IMR-90 (cell line): ENCODE results near the gene KCNG4. TPM values are rescaled to one million over a fixed set of nuclear protein-coding genes. Genes with fewer than 3 reads are reported as not detected.

ENCODE experiments used
- ATAC-seq: fragments of 200-7000 bp; cut with Tn5 transposase; 2 replicates; pipeline ENCODE4 v1.9.1; 2020; ENCODE audit warnings: low read depth, mild to moderate bottlenecking, moderate library complexity
- BruUV-seq: library from RNA; stranded (reverse); fragments of 400-500 nt; replicated peaks from 2 replicates; lab custom pipeline; 2021; lab: Mats Ljungman, UMichigan
- CTCF ChIA-PET: fragments of 300-600 bp; formaldehyde crosslinking; extraction: SDS; loops from one replicate; lab custom pipeline; 2021; ENCODE audit warnings: antibody characterized with exemption; lab: Yijun Ruan, JAX
- POLR2A ChIA-PET: fragments of 300-600 bp; sonication (Branson Sonifier 250); formaldehyde crosslinking; loops from one replicate; lab custom pipeline; 2022; ENCODE audit warnings: antibody characterized with exemption; ENCODE audit not compliant: unreplicated experiment; lab: Charles Lee
- DNase-seq: peaks from one replicate; pipeline ENCODE4 v3.0.0; 2013
- H2AFZ ChIP-seq: replicated peaks from 2 replicates; pipeline ENCODE3; 2013; ENCODE audit warnings: low read length, mild to moderate bottlenecking; ENCODE audit not compliant: poor library complexity
- H2AK5ac ChIP-seq: 2 replicates; pipeline ENCODE4 v1.6.1; 2013; ENCODE audit warnings: low read depth, low read length, inconsistent platforms
- H2AK9ac ChIP-seq: replicated peaks from 2 replicates; pipeline ENCODE3; 2013; ENCODE audit warnings: mild to moderate bottlenecking, low read depth, low read length, moderate library complexity; ENCODE audit not compliant: poor library complexity
- H2BK120ac ChIP-seq: 2 replicates; pipeline ENCODE4 v1.6.1; 2013; ENCODE audit warnings: low read depth, low read length, inconsistent platforms
- H2BK15ac ChIP-seq: 3 replicates; pipeline ENCODE4 v1.6.1; 2013; ENCODE audit warnings: low read depth, low read length, inconsistent platforms
- H2BK20ac ChIP-seq: 2 replicates; pipeline ENCODE4 v1.6.1; 2013; ENCODE audit warnings: low read depth, mild to moderate bottlenecking, inconsistent platforms, low read length, moderate library complexity
- H2BK5ac ChIP-seq: 2 replicates; pipeline ENCODE4 v1.6.1; 2013; ENCODE audit warnings: mild to moderate bottlenecking, low read depth, low read length, inconsistent platforms; ENCODE audit not compliant: poor library complexity, severe bottlenecking
- H3K14ac ChIP-seq: replicated peaks from 2 replicates; pipeline ENCODE4 v1.6.1; 2013; ENCODE audit warnings: low read depth, low read length, inconsistent platforms
- H3K18ac ChIP-seq: 2 replicates; pipeline ENCODE4 v1.6.1; 2013; ENCODE audit warnings: low read depth, low read length, control low read depth
- H3K23ac ChIP-seq: 2 replicates; pipeline ENCODE4 v1.6.1; 2013; ENCODE audit warnings: low read depth, low read length, inconsistent platforms
- H3K27ac ChIP-seq: 2 replicates; pipeline ENCODE4 v1.5.1; 2013; ENCODE audit warnings: mild to moderate bottlenecking, control low read depth, low read length; ENCODE audit not compliant: insufficient read depth
- H3K27me3 ChIP-seq: 2 replicates; pipeline ENCODE4 v1.6.1; 2013; ENCODE audit warnings: low read length; ENCODE audit not compliant: control insufficient read depth, insufficient read depth
- H3K36me3 ChIP-seq: 2 replicates; pipeline ENCODE4 v1.6.1; 2013; ENCODE audit warnings: low read length, mixed read lengths; ENCODE audit not compliant: control insufficient read depth, insufficient read depth
- H3K4ac ChIP-seq: 2 replicates; pipeline ENCODE4 v1.6.1; 2013; ENCODE audit warnings: low read depth, low read length, inconsistent platforms
- H3K4me1 ChIP-seq: 2 replicates; pipeline ENCODE4 v1.6.1; 2013; ENCODE audit warnings: low read length, mixed read lengths; ENCODE audit not compliant: control insufficient read depth, insufficient read depth
- H3K4me2 ChIP-seq: 2 replicates; pipeline ENCODE4 v1.6.1; 2013; ENCODE audit warnings: low read depth, mild to moderate bottlenecking, control low read depth, low read length, moderate library complexity
- H3K4me3 ChIP-seq: 2 replicates; pipeline ENCODE4 v1.5.1; 2013; ENCODE audit warnings: low read depth, mild to moderate bottlenecking, control low read depth, low read length, moderate library complexity; ENCODE audit not compliant: insufficient read depth
- H3K56ac ChIP-seq: 2 replicates; pipeline ENCODE4 v1.6.1; 2013; ENCODE audit warnings: low read length, inconsistent platforms; ENCODE audit not compliant: insufficient read depth; ENCODE audit errors: extremely low read depth
- H3K79me1 ChIP-seq, 2 experiments: 2 replicates each; pipeline ENCODE4 v1.6.1; 2013; ENCODE audit warnings: low read length in 2 of 2, inconsistent platforms in 1 of 2, low read depth in 1 of 2
- H3K9ac ChIP-seq: 2 replicates; pipeline ENCODE4 v1.6.1; 2013; ENCODE audit warnings: low read depth, low read length, control low read depth
- H3K9me1 ChIP-seq: 2 replicates; pipeline ENCODE4 v1.6.1; 2013; ENCODE audit warnings: low read length, inconsistent platforms; ENCODE audit not compliant: insufficient read depth
- H3K9me3 ChIP-seq: 2 replicates; pipeline ENCODE4 v1.6.1; 2013; ENCODE audit warnings: low read length; ENCODE audit not compliant: control insufficient read depth, insufficient read depth
- H4K20me1 ChIP-seq: 2 replicates; pipeline ENCODE4 v1.6.1; 2013; ENCODE audit warnings: low read length, inconsistent platforms; ENCODE audit not compliant: insufficient read depth
- H4K5ac ChIP-seq: 2 replicates; pipeline ENCODE4 v1.6.1; 2013; ENCODE audit warnings: mild to moderate bottlenecking, low read depth, low read length, control low read depth
- H4K8ac ChIP-seq, 2 experiments: 2 replicates each; pipeline ENCODE4 v1.6.1; 2013; ENCODE audit warnings: low read depth in 2 of 2, low read length in 2 of 2, control low read depth in 1 of 2, inconsistent platforms in 1 of 2
- H4K91ac ChIP-seq: 2 replicates; pipeline ENCODE4 v1.6.1; 2013; ENCODE audit warnings: low read depth, low read length, inconsistent platforms; ENCODE audit not compliant: insufficient read depth
- BHLHE40 ChIP-seq: fragments of 150-350 bp; IDR thresholded peaks from 2 replicates; pipeline ENCODE4 v1.6.1; 2016; ENCODE audit warnings: mild to moderate bottlenecking, low read depth, low read length
- CEBPB ChIP-seq: IDR thresholded peaks from 2 replicates; pipeline ENCODE4 v1.6.1; 2012; ENCODE audit warnings: low read depth, low read length, improper control_type of control experiment
- CHD1 ChIP-seq: IDR thresholded peaks from 2 replicates; pipeline ENCODE4 v1.6.1; 2012; ENCODE audit warnings: low read depth, low read length, improper control_type of control experiment
- FOS ChIP-seq: fragments of 150-350 bp; IDR thresholded peaks from 2 replicates; pipeline ENCODE4 v1.6.1; 2016; ENCODE audit warnings: low read depth, low read length
- MAFK ChIP-seq: IDR thresholded peaks from 2 replicates; pipeline ENCODE4 v1.6.1; 2012; ENCODE audit warnings: low read depth, low read length, improper control_type of control experiment
- MAZ ChIP-seq: IDR thresholded peaks from 2 replicates; pipeline ENCODE4 v1.6.1; 2012; ENCODE audit warnings: low read depth, mild to moderate bottlenecking, low read length, improper control_type of control experiment, moderate library complexity, borderline replicate concordance
- MXI1 ChIP-seq: IDR thresholded peaks from 2 replicates; pipeline ENCODE4 v1.6.1; 2012; ENCODE audit warnings: low read depth, mild to moderate bottlenecking, low read length, moderate library complexity, borderline replicate concordance
- NFE2L2 ChIP-seq: fragments of 150-350 bp; IDR thresholded peaks from 2 replicates; pipeline ENCODE4 v1.6.1; 2016; ENCODE audit warnings: low read depth, mild to moderate bottlenecking, low read length
- POLR2A ChIP-seq: IDR thresholded peaks from 2 replicates; pipeline ENCODE4 v1.6.1; 2012; ENCODE audit warnings: mild to moderate bottlenecking, low read depth, low read length
- RAD21 ChIP-seq: IDR thresholded peaks from 2 replicates; pipeline ENCODE4 v1.6.1; 2012; ENCODE audit warnings: low read length, improper control_type of control experiment
- RCOR1 ChIP-seq: IDR thresholded peaks from 2 replicates; pipeline ENCODE4 v1.6.1; 2012; ENCODE audit warnings: mild to moderate bottlenecking, low read length, improper control_type of control experiment; ENCODE audit not compliant: insufficient replicate concordance
- RFX5 ChIP-seq: IDR thresholded peaks from 2 replicates; pipeline ENCODE4 v1.8.0; 2012; ENCODE audit warnings: low read depth, mild to moderate bottlenecking, low read length, moderate library complexity
- SMC3 ChIP-seq: fragments of 150-350 bp; IDR thresholded peaks from 2 replicates; pipeline ENCODE4 v1.6.1; 2016; ENCODE audit warnings: low read depth, mild to moderate bottlenecking, antibody characterized with exemption, low read length, moderate library complexity
- USF2 ChIP-seq: fragments of 150-350 bp; IDR thresholded peaks from 2 replicates; pipeline ENCODE4 v1.6.1; 2017; ENCODE audit warnings: mild to moderate bottlenecking, antibody characterized with exemption, low read length, low read depth
- WGBS, 2 experiments: methylation state at CpG; one replicate each; pipeline versions ENCODE4 v1.1.5 to v1.1.7; 2013; ENCODE audit warnings: missing lambda C conversion rate in 2 of 2; ENCODE audit not compliant: insufficient read length in 1 of 2; ENCODE audit errors: extremely low coverage in 2 of 2; 5-methylcytosine and 5-hydroxymethylcytosine counted together
- dilution Hi-C: fragments of 300-500 bp; cut with HindIII; formaldehyde crosslinking; loops from one replicate; pipeline ENCODE4 v1.14.3; 2018; ENCODE audit warnings: low sequenced_read_pairs; ENCODE audit not compliant: unreplicated experiment
- in situ Hi-C: fragments of 300-500 bp; cut with MboI; formaldehyde crosslinking; loops from 3 replicates; pipeline ENCODE4 v1.14.3; 2019; ENCODE audit warnings: low sequenced_read_pairs, inconsistent platforms, mixed read lengths
- intact Hi-C: fragments of 100-400 bp; cut with micrococcal nuclease; formaldehyde crosslinking; loops from 2 replicates; pipeline ENCODE4 v1.10.0; 2022
- polyA plus RNA-seq, 3 experiments: library from polyadenylated mRNA; depleted of rRNA; stranded (reverse); fragments of >200 nt; gene quantifications; 2 replicates each; pipeline ENCODE4 v1.2.3, GENCODE V29; 2012; ENCODE audit warnings: low replicate concordance in 1 of 3
- total RNA-seq: library from RNA; depleted of rRNA; stranded (reverse); fragments of >200 nt; gene quantifications from 2 replicates; pipeline ENCODE4 v1.2.3, GENCODE V29; 2012
- TF ChIP-seq, protein P1 (sequence below): conservative IDR thresholded peaks from 2 replicates; pipeline ENCODE4 v1.5.1; 2012; ENCODE audit warnings: mild to moderate bottlenecking, low read depth, low read length, improper control_type of control experiment

Gene KCNG4
- total and polyA plus RNA-seq, 2 of the 4 experiments (the other 2 are of a cell fraction): not detected

GRCh38 chr16:84227548-84227947, 12.3 kb downstream of the KCNG4 start (continued):
- TF ChIP-seq MAFK: no peak
- no peak for TF ChIP-seq POLR2A

- WGBS, 2 experiments: no CpG with 5 or more reads among the region's 8 CpGs
- no peak for ATAC-seq
- no peak overlapping the region for H3K4ac ChIP-seq
- ChIA-PET CTCF (no interaction called here), POLR2A (interaction anchor here (0.5 kb wide), 1 partner anchor 78 kb away, joined by 3 read pairs; no protein-coding TSS in a partner anchor)
- no peak overlapping the region for H3K56ac ChIP-seq
- H2BK20ac ChIP-seq: no peak overlapping the region
- H4K20me1 ChIP-seq: no peaks in the 10 kb centered on the region
- no peak overlapping the region for H2AK5ac ChIP-seq
- peaks cover 9% of the 10 kb centered on the region for H3K4me1 ChIP-seq
- no peak overlapping the region for H4K5ac ChIP-seq
- no peak overlapping the region for H2BK5ac ChIP-seq
- no peak overlapping the region for H3K4me3 ChIP-seq
- in situ Hi-C loops (no loop called here), dilution Hi-C loops (no loop called here), intact Hi-C loops (no loop called here)
- H3K27me3 ChIP-seq: peaks cover 11% of the 10 kb centered on the region; the same call in 1 of the 2 replicates
- no peak overlapping the region for H2BK15ac ChIP-seq
- no peak overlapping the region for H3K9ac ChIP-seq
- no peak overlapping the region for H2BK120ac ChIP-seq
- no peak overlapping the region for H3K23ac ChIP-seq
- no peak overlapping the region for H3K4me2 ChIP-seq
- no peak overlapping the region for H3K27ac ChIP-seq
- no peaks in the 10 kb centered on the region for H3K9me3 ChIP-seq
- no peaks in the 10 kb centered on the region for H3K36me3 ChIP-seq
- H4K91ac ChIP-seq: no peak overlapping the region
- DNase-seq: no peak
- H3K79me1 ChIP-seq: no peaks in the 10 kb centered on the region
- no peak overlapping the region for H3K18ac ChIP-seq
- peaks cover 6% of the 10 kb centered on the region; the same call in 1 of the 2 replicates for H3K9me1 ChIP-seq
- no peak overlapping the region for H2AFZ ChIP-seq
- H2AK9ac ChIP-seq: no peak overlapping the region
- BruUV-seq: no TSS peak
- H4K8ac ChIP-seq: no peak overlapping the region
- no peak overlapping the region for H3K14ac ChIP-seq
- TF ChIP-seq CHD1 (no peak), MAFK (no peak), RFX5 (no peak), RCOR1 (no peak), NFE2L2 (no peak), MAZ (no peak), SMC3 (no peak), BHLHE40 (no peak), FOS (no peak), USF2 (no peak), MXI1 (no peak), RAD21 (no peak), CEBPB (no peak)
- TF ChIP-seq, protein P1, sequence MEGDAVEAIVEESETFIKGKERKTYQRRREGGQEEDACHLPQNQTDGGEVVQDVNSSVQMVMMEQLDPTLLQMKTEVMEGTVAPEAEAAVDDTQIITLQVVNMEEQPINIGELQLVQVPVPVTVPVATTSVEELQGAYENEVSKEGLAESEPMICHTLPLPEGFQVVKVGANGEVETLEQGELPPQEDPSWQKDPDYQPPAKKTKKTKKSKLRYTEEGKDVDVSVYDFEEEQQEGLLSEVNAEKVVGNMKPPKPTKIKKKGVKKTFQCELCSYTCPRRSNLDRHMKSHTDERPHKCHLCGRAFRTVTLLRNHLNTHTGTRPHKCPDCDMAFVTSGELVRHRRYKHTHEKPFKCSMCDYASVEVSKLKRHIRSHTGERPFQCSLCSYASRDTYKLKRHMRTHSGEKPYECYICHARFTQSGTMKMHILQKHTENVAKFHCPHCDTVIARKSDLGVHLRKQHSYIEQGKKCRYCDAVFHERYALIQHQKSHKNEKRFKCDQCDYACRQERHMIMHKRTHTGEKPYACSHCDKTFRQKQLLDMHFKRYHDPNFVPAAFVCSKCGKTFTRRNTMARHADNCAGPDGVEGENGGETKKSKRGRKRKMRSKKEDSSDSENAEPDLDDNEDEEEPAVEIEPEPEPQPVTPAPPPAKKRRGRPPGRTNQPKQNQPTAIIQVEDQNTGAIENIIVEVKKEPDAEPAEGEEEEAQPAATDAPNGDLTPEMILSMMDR: no peak
Measured at GRCh38 chr16:84226026-84226425, 13.8 kb downstream of the KCNG4 start.
